SU-DHL-6 (cell line): ENCODE data around the gene NUP98.
"Not testable (repeated sequence)": the region's sequence is repeated elsewhere in the genome, so short reads cannot be mapped to it uniquely, and the experiment has no call there.

ENCODE experiments used
- H2AFZ ChIP-seq: fragments of 200-600 bp; sonication (generic); 2 replicates; pipeline ENCODE4 v1.6.1; 2014; ENCODE audit warnings: low read depth, mild to moderate bottlenecking, moderate library complexity, mixed read lengths, antibody characterized with exemption, low read length; ENCODE audit not compliant: severe bottlenecking
- H3F3A ChIP-seq: fragments of 200-600 bp; shearing (Covaris generic); 2 replicates; pipeline ENCODE4 v1.6.0; 2016; ENCODE audit warnings: antibody characterized with exemption, mild to moderate bottlenecking; ENCODE audit not compliant: insufficient read depth
- H3K27ac ChIP-seq: fragments of 200-600 bp; sonication (generic); 2 replicates; pipeline ENCODE4 v1.5.1; 2016; ENCODE audit warnings: low read depth, mild to moderate bottlenecking, low read length, moderate library complexity, mixed read lengths
- H3K27me3 ChIP-seq: fragments of 200-600 bp; sonication (generic), shearing (Covaris generic); 2 replicates; pipeline ENCODE4 v1.6.0; 2014; ENCODE audit warnings: mild to moderate bottlenecking, low read length
- H3K36me3 ChIP-seq: fragments of 200-600 bp; sonication (generic); 2 replicates; pipeline ENCODE4 v1.6.1; 2014; ENCODE audit warnings: mild to moderate bottlenecking, low read length, mixed read lengths
- H3K4me2 ChIP-seq: fragments of 300-600, 200-600 bp; shearing (Covaris generic), sonication (generic); 2 replicates; pipeline ENCODE4 v1.6.0; 2014; ENCODE audit warnings: low read length, low read depth, mild to moderate bottlenecking; ENCODE audit not compliant: poor library complexity, severe bottlenecking
- H3K4me3 ChIP-seq: fragments of 200-600 bp; sonication (generic); 2 replicates; pipeline ENCODE4 v1.5.1; 2014; ENCODE audit warnings: antibody characterized with exemption, low read length, mild to moderate bottlenecking, mixed read lengths; ENCODE audit not compliant: insufficient read depth, poor library complexity, severe bottlenecking
- H3K79me2 ChIP-seq: fragments of 200-600 bp; sonication (generic); 2 replicates; pipeline ENCODE4 v1.6.1; 2014; ENCODE audit warnings: mild to moderate bottlenecking, low read length, moderate library complexity; ENCODE audit not compliant: insufficient read depth
- H3K9ac ChIP-seq: fragments of 200-600 bp; sonication (generic); 2 replicates; pipeline ENCODE4 v1.7.0; 2014; ENCODE audit warnings: mild to moderate bottlenecking, low read length
- H3K9me2 ChIP-seq: fragments of 200-600 bp; sonication (generic); replicated peaks from 2 replicates; pipeline ENCODE4 v1.6.1; 2014; ENCODE audit warnings: low read length; ENCODE audit not compliant: insufficient read depth
- H3K9me3 ChIP-seq: fragments of 200-600 bp; sonication (generic); 2 replicates; pipeline ENCODE4 v1.6.1; 2014; ENCODE audit warnings: low read length, mixed read lengths; ENCODE audit not compliant: insufficient read depth
- H4K20me1 ChIP-seq: fragments of 200-600 bp; sonication (generic); 2 replicates; pipeline ENCODE4 v1.6.1; 2014; ENCODE audit warnings: low read depth, mild to moderate bottlenecking, antibody characterized with exemption, low read length, moderate library complexity, mixed read lengths
- CTCF ChIP-seq: fragments of 200-600 bp; sonication (generic); IDR thresholded peaks from one replicate; pipeline ENCODE4 v1.5.1; 2017; ENCODE audit warnings: antibody characterized with exemption, mild to moderate bottlenecking, low read length, moderate library complexity; ENCODE audit not compliant: insufficient read depth, poor library complexity, severe bottlenecking
- EZH2phosphoT487 ChIP-seq: fragments of 200-600 bp; sonication (generic), shearing (Covaris generic); conservative IDR thresholded peaks from 2 replicates; pipeline ENCODE4 v1.6.1; 2018; ENCODE audit warnings: mild to moderate bottlenecking, antibody characterized with exemption, low read length, moderate library complexity, mixed read lengths

NUP98 gene

GRCh38 chr11:3767536-3767935 is 29.8 kb downstream of the NUP98 start:
- H3K27me3 ChIP-seq = no peaks in the 10 kb centered on the region
- no peak overlapping the region for H2AFZ ChIP-seq
- no peak overlapping the region for H3K27ac ChIP-seq
- no peaks in the 10 kb centered on the region for H3K9me2 ChIP-seq
- H3K4me3 ChIP-seq = no peak overlapping the region
- H3K36me3 ChIP-seq = peaks cover 77% of the 10 kb centered on the region
- no peaks in the 10 kb centered on the region for H3K9me3 ChIP-seq
- H3K4me2 ChIP-seq = no peak overlapping the region
- H3K79me2 ChIP-seq = no peaks in the 10 kb centered on the region
- no peak overlapping the region for H3K9ac ChIP-seq
- peaks cover 7% of the 10 kb centered on the region for H3F3A ChIP-seq
- H4K20me1 ChIP-seq = no peaks in the 10 kb centered on the region; the same call in 1 of the 2 replicates
- TF ChIP-seq EZH2phosphoT487 = no peak
- TF ChIP-seq CTCF = no peak

GRCh38 chr11:3766836-3767235 is 30.5 kb downstream of the NUP98 start:
- not testable (repeated sequence) for H4K20me1 ChIP-seq, H3K9me2 ChIP-seq, H3K4me2 ChIP-seq, H2AFZ ChIP-seq, H3K9me3 ChIP-seq, H3K9ac ChIP-seq, H3K79me2 ChIP-seq, H3K4me3 ChIP-seq, H3K27ac ChIP-seq, H3K27me3 ChIP-seq, H3F3A ChIP-seq
- H3K36me3 ChIP-seq = peaks cover 74% of the 10 kb centered on the region

GRCh38 chr11:3764266-3764665 is 33.1 kb downstream of the NUP98 start:
- H3K27ac ChIP-seq = no peak overlapping the region
- peaks cover 7% of the 10 kb centered on the region for H3F3A ChIP-seq
- no peaks in the 10 kb centered on the region for H3K9me3 ChIP-seq
- H2AFZ ChIP-seq = no peak overlapping the region
- no peak overlapping the region for H3K4me2 ChIP-seq
- no peak overlapping the region for H3K4me3 ChIP-seq
- no peak overlapping the region for H3K9ac ChIP-seq
- H3K9me2 ChIP-seq = no peaks in the 10 kb centered on the region
- no peaks in the 10 kb centered on the region for H3K27me3 ChIP-seq
- TF ChIP-seq EZH2phosphoT487 = no peak
- H4K20me1 ChIP-seq = no peaks in the 10 kb centered on the region; the same call in 1 of the 2 replicates
- no peaks in the 10 kb centered on the region for H3K79me2 ChIP-seq
- peaks cover 77% of the 10 kb centered on the region for H3K36me3 ChIP-seq

GRCh38 chr11:3755151-3755550 is 42.2 kb downstream of the NUP98 start:
- Histone ChIP-seq H3K4me3 (no peak overlapping the region), H3K27me3 (no peaks in the 10 kb centered on the region), H3F3A (no peaks in the 10 kb centered on the region), H2AFZ (no peak overlapping the region), H3K9ac (no peak overlapping the region), H3K4me2 (no peak overlapping the region), H4K20me1 (no peaks in the 10 kb centered on the region), H3K36me3 (peaks cover 54% of the 10 kb centered on the region), H3K27ac (no peak overlapping the region), H3K9me3 (no peaks in the 10 kb centered on the region), H3K9me2 (no peaks in the 10 kb centered on the region), H3K79me2 (0 out of 2 replicates have a peak, but pooled peaks cover 9% of the 10 kb centered on the region)
- TF ChIP-seq EZH2phosphoT487 (no peak), CTCF (no peak)
